Measurements from ENCODE around the gene VASH1.

The VASH1 gene

DNA sequence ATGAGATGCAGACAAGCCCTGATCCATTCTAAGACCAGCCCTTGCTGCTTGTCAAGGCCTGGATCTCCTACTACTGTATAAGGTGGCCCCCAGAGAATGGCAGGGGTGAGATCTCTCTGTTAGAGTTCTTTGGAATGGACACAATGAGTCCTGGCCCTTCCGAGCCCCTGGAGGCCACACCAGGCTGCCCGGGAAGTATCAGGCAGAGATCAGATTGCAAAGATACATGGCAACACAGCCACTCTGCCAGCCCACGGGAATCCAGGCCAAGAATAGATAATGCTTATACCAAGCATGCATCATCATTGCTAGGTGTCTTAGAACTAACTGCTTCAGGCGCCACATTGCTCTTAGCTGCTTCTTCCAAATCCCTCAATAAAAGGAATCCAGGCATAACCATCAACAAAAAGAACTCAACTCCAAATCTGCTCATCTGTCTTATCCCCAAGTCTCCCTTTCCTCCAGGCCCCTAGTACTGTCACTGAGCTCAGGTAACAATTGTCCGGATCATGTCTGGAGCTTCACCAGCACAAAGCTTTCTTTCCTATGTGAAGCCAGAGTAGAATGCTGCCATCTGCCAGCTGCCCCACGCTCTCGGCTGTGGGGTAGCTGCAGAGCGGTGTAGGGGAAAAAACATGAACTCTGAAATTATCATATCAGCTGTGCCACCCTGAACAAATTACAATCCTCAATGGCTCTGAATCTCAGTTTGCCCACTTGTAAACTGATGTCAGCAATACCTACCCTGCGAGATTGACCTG, 5.5 kb upstream of the VASH1 start:
- TF ChIP-seq, protein P1, sequence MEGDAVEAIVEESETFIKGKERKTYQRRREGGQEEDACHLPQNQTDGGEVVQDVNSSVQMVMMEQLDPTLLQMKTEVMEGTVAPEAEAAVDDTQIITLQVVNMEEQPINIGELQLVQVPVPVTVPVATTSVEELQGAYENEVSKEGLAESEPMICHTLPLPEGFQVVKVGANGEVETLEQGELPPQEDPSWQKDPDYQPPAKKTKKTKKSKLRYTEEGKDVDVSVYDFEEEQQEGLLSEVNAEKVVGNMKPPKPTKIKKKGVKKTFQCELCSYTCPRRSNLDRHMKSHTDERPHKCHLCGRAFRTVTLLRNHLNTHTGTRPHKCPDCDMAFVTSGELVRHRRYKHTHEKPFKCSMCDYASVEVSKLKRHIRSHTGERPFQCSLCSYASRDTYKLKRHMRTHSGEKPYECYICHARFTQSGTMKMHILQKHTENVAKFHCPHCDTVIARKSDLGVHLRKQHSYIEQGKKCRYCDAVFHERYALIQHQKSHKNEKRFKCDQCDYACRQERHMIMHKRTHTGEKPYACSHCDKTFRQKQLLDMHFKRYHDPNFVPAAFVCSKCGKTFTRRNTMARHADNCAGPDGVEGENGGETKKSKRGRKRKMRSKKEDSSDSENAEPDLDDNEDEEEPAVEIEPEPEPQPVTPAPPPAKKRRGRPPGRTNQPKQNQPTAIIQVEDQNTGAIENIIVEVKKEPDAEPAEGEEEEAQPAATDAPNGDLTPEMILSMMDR (IDR thresholded peaks at IDR 0.05; ENCODE audit: extremely low read depth, insufficient read depth, missing control alignments), result no peak
- in situ Hi-C loops (cut with MboI; ENCODE audit: low pct_unique_long_range_greater_than_20kb, low sequenced_read_pairs, unreplicated experiment), result no loop called here
- no peak for DNase-seq (ENCODE audit: low spot score)

DNA sequence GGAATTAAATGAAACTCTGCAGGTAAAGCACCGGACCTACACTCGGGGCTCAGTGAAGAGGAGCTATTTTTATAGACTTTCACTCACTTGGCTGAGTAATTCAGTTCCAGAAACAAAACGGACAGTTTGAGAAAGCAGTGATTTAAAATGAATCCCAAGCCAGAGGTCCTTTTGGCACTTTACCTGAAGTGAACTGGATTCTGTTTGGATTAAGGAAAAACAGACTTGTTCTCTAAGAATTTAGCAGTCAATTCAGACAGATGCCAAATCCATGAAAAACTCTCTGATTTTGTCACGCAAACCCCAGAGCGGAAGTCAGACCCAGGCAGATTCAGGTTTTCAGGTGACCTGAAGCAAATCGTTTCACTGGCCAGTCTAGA, 4.9 kb upstream of the VASH1 start:
- no peak for DNase-seq (ENCODE audit: low spot score)
- in situ Hi-C loops (cut with MboI; ENCODE audit: low pct_unique_long_range_greater_than_20kb, low sequenced_read_pairs, unreplicated experiment), result no loop called here
- TF ChIP-seq, protein P1 (IDR thresholded peaks at IDR 0.05; ENCODE audit: extremely low read depth, insufficient read depth, missing control alignments), result no peak

DNA sequence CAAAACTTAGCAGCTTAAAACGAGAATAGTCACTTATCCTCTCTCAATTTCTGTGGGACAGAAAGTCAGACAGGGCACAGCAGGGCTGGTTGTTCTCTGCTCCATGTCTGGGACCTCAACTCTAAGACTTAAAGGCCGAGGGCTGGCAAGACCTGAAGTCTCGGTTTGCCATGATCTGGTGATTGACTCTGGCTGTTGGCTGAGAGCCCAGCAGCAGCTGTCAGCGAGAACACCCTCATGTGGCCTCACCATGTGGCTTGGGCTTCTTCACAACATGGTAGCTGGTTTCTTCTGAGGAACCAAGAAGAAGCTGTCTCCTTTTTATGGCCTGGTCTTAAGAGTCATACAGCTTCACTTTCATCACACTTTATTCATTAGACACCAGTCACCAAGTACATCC, 1.7 kb upstream of the VASH1 start:
- no peak for DNase-seq (ENCODE audit: low spot score)
- in situ Hi-C loops (cut with MboI; ENCODE audit: low pct_unique_long_range_greater_than_20kb, low sequenced_read_pairs, unreplicated experiment), result no loop called here
- TF ChIP-seq, protein P1 (IDR thresholded peaks at IDR 0.05; ENCODE audit: extremely low read depth, insufficient read depth, missing control alignments), result no peak

DNA sequence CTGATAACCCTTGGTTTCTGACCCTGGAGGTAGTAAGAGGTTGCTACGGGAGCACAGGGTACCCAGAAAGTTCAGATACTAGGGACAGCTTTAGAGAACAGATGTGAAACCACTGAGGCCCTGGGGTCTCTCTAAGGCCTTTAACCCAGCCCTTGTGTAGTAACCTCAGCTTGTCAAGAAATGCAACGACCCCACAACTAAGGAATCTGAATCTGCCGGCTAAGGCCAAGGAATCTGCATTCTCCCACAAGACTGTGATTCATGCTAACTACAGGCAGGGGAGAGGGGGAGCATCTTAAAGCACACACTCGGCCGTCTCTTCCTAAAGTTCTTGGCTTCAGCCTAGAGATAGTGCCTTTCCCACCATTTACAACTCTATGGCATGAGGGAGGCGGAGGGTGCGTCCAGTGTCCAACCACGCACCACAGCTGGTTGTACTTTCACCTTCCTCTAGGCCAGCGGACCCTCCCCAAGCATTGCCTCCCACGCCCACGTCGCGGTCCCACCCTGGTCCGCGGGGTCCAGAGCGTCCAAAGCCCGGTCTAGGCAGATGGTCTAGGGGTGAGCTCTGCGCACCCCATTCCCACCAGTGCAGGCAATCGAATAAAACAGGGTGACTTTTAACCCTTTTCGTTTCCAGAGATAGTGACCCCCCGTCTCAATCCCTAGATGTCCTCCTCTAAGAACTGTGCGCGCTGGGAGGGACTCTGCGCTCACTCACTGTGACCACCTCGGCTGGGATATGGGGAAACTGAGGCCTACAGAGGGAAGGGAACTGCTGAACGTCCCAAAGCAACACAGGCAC, 735 bp upstream of the VASH1 start:
- no peak for DNase-seq (ENCODE audit: low spot score)
- TF ChIP-seq, protein P1 (IDR thresholded peaks at IDR 0.05; ENCODE audit: extremely low read depth, insufficient read depth, missing control alignments), result no peak
- in situ Hi-C loops (cut with MboI; ENCODE audit: low pct_unique_long_range_greater_than_20kb, low sequenced_read_pairs, unreplicated experiment), result no loop called here

DNA sequence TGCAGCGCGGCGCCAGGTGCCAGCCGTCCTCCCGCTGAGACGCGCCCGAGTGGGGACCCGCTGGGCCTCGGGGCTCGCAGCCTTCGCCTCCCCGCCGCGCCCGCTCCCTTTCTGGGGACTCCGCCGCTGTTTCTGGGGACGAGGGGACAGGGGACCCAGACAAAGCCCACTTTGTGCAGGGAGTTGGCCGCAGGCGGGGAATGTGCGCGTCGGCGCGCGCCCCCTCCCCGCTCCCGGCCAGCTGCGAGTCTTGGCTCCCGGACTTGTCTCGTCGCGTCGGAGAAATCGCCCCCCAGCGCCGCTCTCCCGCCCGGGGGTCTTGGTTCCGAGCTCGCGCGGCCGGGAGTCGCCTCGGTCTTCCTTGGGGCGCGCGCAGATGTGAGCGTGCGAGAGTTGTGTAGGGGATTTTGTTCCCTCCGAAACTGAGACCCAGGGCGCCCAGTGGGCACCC, 717 bp downstream of the VASH1 start:
- in situ Hi-C loops (cut with MboI; ENCODE audit: low pct_unique_long_range_greater_than_20kb, low sequenced_read_pairs, unreplicated experiment), result no loop called here
- no peak for DNase-seq (ENCODE audit: low spot score)

DNA sequence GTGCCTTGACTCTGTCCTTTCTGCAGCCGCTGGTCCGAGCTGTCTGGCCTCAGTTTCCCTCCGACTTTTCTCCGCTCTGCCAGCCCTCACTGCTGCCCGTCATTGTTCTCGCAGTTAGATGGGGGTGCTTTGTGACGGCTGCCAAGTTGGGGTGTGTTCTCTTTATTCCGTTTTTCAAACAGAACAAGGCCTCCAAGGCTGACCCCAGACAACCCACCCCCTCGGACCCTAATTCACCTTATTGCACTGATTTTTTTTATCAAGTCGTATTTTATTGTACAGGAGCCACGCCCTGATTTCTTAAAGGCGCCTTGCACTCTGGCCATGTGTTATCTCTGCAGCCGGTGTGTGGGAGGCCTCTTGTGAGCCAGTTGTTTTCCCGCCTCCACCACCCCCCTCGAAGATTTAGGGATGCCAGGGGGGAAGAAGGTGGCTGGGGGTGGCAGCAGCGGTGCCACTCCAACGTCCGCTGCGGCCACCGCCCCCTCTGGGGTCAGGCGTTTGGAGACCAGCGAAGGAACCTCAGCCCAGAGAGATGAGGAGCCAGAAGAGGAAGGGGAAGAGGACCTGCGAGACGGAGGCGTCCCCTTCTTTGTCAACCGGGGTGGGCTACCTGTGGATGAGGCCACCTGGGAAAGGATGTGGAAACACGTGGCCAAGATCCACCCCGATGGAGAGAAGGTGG, 1.3 kb downstream of the VASH1 start:
- in situ Hi-C loops (cut with MboI; ENCODE audit: low pct_unique_long_range_greater_than_20kb, low sequenced_read_pairs, unreplicated experiment), result no loop called here
- TF ChIP-seq, protein P1 (IDR thresholded peaks at IDR 0.05; ENCODE audit: extremely low read depth, insufficient read depth, missing control alignments), result no peak
- no peak for DNase-seq (ENCODE audit: low spot score)

More for the DNA sequence above, 717 bp downstream of the VASH1 start:
- TF ChIP-seq, protein P1 (IDR thresholded peaks at IDR 0.05; ENCODE audit: extremely low read depth, insufficient read depth, missing control alignments), result no peak

Measured in GM13977 (cell line).